Suprapubic skin (tissue), 4 donors: Measurements from ENCODE around the gene IQSEC1.

Experiments used
- CTCF ChIP-seq, 2 donors: fragments of 200-600 bp in 1 of 2; fragments of 450-650 bp in 1 of 2; sonication (generic) in 1 of 2; IDR thresholded peaks; one replicate each; pipeline ENCODE4 v1.5.1; 2016 to 2019; ENCODE audit warnings: antibody characterized with exemption in 2 of 2, mild to moderate bottlenecking in 1 of 2, moderate library complexity in 1 of 2
- EP300 ChIP-seq: sonication (generic); formaldehyde crosslinking; IDR thresholded peaks from one replicate; pipeline ENCODE4 v1.6.1; 2017; ENCODE audit warnings: antibody characterized with exemption
- POLR2A ChIP-seq, 2 donors: fragments of 450-650 bp; IDR thresholded peaks; one replicate each; pipeline ENCODE4 v1.6.1; 2017; ENCODE audit warnings: antibody characterized with exemption in 2 of 2, mild to moderate bottlenecking in 2 of 2, moderate library complexity in 2 of 2
- POLR2AphosphoS5 ChIP-seq, 3 donors: sonication (generic); formaldehyde crosslinking; IDR thresholded peaks; one replicate each; pipeline ENCODE4 v1.6.1; 2017; ENCODE audit warnings: antibody characterized with exemption in 3 of 3

GRCh38 chr3:12987602-12988001 is 85.6 kb downstream of the IQSEC1 start:
- TF ChIP-seq CTCF (IDR thresholded peaks at IDR 0.05) (no peak), POLR2AphosphoS5 (IDR thresholded peaks at IDR 0.05) (no peak), POLR2A (IDR thresholded peaks at IDR 0.05) (no peak), EP300 (no peak)
